ENCODE results near the gene ADGRD2. TPM values are rescaled to one million over a fixed set of nuclear protein-coding genes. Genes with fewer than 3 reads are reported as not detected.

Gene ADGRD2
- total and polyA plus RNA-seq, 2 of the 13 experiments (the other 11 are each of a cell fraction or from before 2014, with no cell fraction given): not detected

DNA sequence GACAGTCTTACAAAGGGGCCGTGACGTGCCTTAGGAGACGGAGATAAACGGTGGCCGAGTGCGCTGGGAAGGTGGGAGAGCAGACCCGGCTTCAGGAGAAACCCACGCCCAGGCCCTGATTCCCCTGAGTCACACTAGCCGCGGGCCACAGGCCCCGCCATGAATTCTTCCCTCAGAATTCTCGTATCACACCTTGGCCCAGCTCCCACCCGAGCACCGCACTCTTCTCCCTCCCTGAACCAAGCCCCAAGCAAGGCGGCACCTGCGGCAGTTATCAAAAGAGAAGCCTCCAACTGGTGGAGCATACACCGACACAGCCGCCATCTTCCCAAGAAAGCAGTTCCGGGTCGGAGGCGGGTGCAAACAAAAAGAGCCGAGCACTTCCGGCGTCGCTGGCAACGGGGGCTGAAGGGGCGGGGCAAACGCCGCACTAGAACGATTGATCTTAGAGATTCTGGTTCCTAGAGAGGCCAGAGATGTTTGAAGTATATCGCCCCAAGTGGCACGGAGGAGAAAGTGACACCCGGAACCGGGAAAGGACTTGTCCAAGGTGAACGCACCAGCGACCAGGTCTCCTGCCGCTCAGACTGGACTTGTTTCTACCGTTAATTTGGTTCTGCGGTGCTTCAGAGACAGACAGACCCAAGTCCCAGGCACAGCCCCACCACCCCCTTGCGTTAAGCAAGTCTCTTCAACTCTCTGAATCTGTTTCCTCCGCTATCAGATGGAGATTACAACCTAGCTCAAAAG is 35.0 kb upstream of the ADGRD2 start, which contains the start of gene PSMB7 (continued):
- peak; percentile 91; the same call in 1 of the 2 replicates for TF ChIP-seq YEATS2 (CRISPR knock-in tag; IDR thresholded peaks at IDR 0.05; ENCODE audit: borderline replicate concordance)
- TF ChIP-seq ZFP37 (CRISPR knock-in tag; IDR thresholded peaks at IDR 0.05; ENCODE audit: borderline replicate concordance): no peak
- no peak for TF ChIP-seq SOX6 (IDR thresholded peaks at IDR 0.05)
- TF ChIP-seq SOX6 (CRISPR knock-in tag; IDR thresholded peaks at IDR 0.05): peak; percentile 74
- no peak; the same call in 1 of the 2 replicates for TF ChIP-seq ARID5B (CRISPR knock-in tag; IDR thresholded peaks at IDR 0.05)
- TF ChIP-seq ZMYM3 (CRISPR knock-in tag; IDR thresholded peaks at IDR 0.05): peak; percentile 93
- TF ChIP-seq MYC (CRISPR knock-in tag; IDR thresholded peaks at IDR 0.05; ENCODE audit: borderline replicate concordance): peak; percentile 69; the same call in 1 of the 2 replicates
- TF ChIP-seq ELF4 (CRISPR knock-in tag; IDR thresholded peaks at IDR 0.05; ENCODE audit: borderline replicate concordance): peak; percentile 78; the same call in 1 of the 2 replicates
- no peak for TF ChIP-seq ZFP82 (CRISPR knock-in tag; IDR thresholded peaks at IDR 0.05; ENCODE audit: borderline replicate concordance)
- 0 out of 2 replicates have a peak, but pooled peaks have one; percentile 1 for TF ChIP-seq SMAD1 (CRISPR knock-in tag; IDR thresholded peaks at IDR 0.05; ENCODE audit: borderline replicate concordance, low read depth)
- no peak for TF ChIP-seq MEIS2 (CRISPR knock-in tag; IDR thresholded peaks at IDR 0.05)
- no peak for TF ChIP-seq ARHGAP35 (CRISPR knock-in tag; IDR thresholded peaks at IDR 0.05; ENCODE audit: borderline replicate concordance)
- no peak for TF ChIP-seq ZNF770 (CRISPR knock-in tag; IDR thresholded peaks at IDR 0.05)
- no peak for TF ChIP-seq SUZ12 (IDR thresholded peaks at IDR 0.05; ENCODE audit: low read depth, low read length)
- no peak for TF ChIP-seq ZNF207 (IDR thresholded peaks at IDR 0.05; ENCODE audit: borderline replicate concordance)
- TF ChIP-seq PAF1 (CRISPR knock-in tag; IDR thresholded peaks at IDR 0.05): no peak
- peak; percentile 86 for TF ChIP-seq ZNF280D (CRISPR knock-in tag; IDR thresholded peaks at IDR 0.05)
- TF ChIP-seq, protein P1, sequence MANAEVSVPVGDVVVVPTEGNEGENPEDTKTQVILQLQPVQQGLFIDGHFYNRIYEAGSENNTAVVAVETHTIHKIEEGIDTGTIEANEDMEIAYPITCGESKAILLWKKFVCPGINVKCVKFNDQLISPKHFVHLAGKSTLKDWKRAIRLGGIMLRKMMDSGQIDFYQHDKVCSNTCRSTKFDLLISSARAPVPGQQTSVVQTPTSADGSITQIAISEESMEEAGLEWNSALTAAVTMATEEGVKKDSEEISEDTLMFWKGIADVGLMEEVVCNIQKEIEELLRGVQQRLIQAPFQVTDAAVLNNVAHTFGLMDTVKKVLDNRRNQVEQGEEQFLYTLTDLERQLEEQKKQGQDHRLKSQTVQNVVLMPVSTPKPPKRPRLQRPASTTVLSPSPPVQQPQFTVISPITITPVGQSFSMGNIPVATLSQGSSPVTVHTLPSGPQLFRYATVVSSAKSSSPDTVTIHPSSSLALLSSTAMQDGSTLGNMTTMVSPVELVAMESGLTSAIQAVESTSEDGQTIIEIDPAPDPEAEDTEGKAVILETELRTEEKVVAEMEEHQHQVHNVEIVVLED (CRISPR knock-in tag; IDR thresholded peaks at IDR 0.05; ENCODE audit: borderline replicate concordance): peak; percentile 94

All from HepG2 (cell line).